HG02840 (cell line): ENCODE results near the gene MIPEP.
"Not testable (repeated sequence)": the region's sequence is repeated elsewhere in the genome, so short reads cannot be mapped to it uniquely, and the experiment has no call there.

Source experiments
- ATAC-seq: cut with Tn5 transposase; IDR thresholded peaks from one replicate; pipeline ENCODE4 v1.9.1; 2021; ENCODE audit warnings: mild to moderate bottlenecking, moderate library complexity, moderate number of reproducible peaks; ENCODE audit not compliant: unreplicated experiment, low FRiP score

Gene MIPEP

GRCh38 chr13:23778879-23779278, 110.3 kb downstream of the MIPEP start:
- ATAC-seq, result no peak

DNA sequence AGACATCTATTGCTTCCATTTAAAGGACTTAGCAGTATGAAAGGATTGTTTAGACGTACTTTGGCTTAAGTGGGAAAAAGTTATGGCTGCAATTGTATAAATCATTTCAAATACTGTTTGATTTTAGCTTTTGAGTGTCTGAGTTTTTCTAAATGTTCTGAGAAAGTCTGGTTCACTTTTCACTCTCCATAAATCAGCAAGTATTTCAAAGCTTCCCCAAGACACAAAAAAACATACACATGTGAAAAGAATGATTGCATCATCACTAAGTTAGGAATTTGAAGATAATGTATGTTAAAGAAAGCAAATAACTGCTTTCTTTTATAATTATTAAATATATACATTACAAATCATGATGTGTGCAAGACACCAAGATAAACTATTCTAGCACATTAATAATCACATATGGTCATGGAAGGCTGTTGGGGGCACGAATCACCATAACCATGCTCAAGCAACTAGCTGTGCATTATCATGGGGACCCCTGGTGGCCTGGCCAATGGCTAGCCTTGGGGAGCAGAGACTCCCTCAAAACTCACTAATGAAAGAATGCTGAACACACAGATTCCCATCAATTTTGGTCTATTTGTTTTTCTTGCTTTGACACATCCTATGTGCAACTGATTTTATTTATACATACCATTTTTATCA, 111.1 kb downstream of the MIPEP start:
- ATAC-seq, result no peak

DNA sequence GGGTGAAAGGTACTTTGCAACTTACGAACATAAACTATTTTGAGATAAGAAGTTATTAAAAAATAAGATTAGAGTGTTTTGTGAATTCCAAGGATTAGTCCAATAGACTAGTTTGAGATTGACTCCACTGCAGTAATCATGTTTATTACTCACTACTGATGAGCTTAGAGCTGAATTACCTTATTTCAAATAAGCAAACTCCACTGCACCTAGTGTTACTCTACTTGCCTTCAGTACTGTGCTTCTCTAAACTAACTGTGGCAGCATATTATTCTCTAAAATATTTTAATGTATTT, 111.7 kb downstream of the MIPEP start:
- ATAC-seq, result no peak

DNA sequence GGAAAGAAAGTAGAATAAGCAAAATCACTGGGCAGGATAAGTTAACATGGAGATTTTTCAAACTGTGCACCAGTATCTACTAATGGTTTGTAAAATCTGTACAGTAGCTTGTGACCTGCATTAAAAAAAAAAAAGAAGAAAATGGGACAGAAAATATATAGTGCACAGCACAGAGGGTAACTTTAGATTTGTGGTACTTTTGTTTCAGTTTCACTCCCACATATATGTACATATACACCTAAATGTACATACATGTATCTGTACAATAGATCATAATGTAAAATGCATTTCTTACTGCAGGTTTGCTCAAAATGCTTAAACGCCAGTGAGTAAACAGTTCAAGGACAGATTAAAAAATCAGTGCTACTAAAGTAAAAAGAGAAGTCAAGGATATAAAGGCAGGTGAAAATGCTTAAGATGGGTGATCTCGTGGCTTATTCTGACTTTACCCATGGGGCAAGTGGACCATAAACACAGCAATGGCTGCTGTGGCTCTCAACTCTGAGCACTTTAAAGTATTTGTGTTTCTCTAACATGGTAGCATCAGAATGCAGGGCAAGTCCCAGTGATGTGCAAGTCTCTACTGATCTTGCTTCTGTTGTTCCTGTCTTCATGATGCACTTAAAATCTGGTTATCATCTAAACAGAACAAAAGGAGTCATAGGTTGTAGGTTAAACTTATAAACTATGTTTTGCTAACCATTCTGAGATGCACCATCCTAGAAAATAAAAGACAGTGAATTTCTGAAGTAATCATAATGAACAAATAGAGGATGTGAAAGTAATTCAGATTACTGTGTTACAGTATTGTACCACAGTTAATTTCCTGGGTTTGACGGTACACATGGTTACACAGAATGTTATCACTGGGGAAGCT, 112.3 kb downstream of the MIPEP start:
- ATAC-seq, result peak; percentile 89

DNA sequence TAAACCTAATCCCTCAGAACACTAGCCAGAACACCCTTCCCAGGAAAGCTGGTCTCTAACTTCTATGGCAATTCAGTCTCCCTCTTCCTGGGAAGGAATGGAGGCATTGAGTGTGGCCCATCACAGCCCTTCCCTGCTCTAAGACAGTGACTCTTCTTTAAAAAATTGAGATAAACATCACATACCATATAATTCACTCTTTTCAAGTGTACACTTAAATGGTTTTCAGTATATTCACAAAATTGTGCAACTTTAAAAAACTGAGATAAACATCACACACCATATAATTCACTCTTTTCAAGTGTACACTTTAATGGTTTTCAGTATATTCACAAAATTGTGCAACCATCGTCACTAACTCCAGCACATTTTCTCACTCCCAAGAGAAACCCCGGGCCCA, 116.5 kb downstream of the MIPEP start:
- no peak for ATAC-seq

DNA sequence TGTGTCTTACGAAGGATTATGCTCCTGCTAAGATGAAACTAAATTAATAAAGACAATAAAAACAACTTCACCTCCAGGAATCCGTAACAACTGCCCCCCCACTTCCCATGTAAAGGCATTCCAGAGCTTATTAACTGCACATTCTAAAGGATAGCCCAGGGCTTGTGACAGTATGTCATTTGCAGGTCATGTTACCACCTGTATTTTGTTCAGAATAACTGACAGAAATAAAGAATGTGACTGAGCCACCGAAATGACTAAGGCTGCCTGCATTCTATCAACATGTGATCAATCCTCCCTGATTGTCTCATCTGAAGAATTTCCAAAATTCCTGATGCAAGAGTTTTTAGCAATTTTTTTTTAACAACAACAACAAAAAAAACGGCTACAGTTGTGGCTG, 117.2 kb downstream of the MIPEP start:
- no peak for ATAC-seq

GRCh38 chr13:23771552-23771951, 117.6 kb downstream of the MIPEP start:
- ATAC-seq, result peak; percentile 84

GRCh38 chr13:23770973-23771372, 118.2 kb downstream of the MIPEP start:
- ATAC-seq, result no peak

DNA sequence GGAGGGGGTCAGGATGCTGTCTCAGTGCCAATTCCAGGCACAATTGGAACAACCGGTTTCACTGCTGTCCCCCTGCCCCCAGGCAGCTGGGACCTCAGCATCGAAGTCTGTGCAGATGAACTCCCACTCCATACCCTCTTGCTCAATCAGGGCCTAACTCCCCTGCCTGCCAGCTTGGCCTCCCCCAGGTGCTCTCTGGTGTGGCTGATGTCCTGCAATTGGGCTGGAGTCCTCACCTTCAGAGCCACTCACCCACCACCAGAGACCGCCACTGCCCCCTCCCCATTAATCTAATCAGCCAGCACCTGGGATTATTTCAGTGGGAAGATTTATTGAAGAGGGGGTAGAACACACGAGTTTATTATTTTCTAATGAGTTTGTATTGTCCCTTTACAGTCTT, 118.8 kb downstream of the MIPEP start:
- no peak for ATAC-seq

GRCh38 chr13:23769401-23769800, 119.8 kb downstream of the MIPEP start:
- no peak for ATAC-seq

GRCh38 chr13:23767838-23768237, 121.4 kb downstream of the MIPEP start:
- ATAC-seq, result no peak

DNA sequence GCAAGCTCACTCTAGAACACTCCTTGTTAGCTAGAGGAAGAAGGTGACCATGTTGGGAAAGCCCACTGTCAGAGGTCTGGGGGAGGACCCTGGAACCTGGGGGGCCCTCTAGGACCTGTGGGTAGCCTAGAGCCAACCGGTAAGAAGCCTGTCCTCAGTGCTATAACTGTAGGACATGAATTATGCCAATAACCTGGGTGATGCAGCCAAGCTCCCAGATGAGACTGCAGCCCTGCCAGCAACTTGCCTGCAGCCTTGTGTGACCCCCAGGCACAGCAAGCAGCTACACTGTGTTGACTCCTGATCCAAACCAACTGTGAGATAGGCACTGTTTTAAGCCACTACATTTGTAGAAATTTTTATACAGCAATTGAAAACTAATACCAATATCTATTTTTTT, 122.3 kb downstream of the MIPEP start:
- ATAC-seq, result no peak

GRCh38 chr13:23766283-23766682, 122.9 kb downstream of the MIPEP start:
- no peak for ATAC-seq

DNA sequence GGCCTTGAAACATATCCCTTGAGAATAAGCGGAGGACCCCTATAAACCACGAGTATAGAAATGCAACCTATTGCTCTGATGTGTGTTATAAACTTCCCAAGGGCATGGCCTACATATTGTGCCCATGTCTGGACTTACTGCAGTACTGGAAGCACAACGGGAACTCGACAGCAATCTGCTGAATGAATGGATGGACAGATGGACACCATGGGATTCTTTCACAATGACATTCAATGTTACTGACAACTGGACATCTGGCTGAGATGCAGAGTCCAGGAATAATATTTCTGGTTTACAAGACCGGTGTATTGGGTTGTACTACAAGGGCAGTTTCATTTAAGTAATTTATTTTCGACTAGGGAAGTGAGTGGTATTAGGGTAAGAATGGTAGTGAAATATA, 123.7 kb downstream of the MIPEP start:
- no peak for ATAC-seq

- no peak for ATAC-seq
Measured at GRCh38 chr13:23763318-23763717, 125.9 kb downstream of the MIPEP start.

- not testable (repeated sequence) for ATAC-seq
Measured at GRCh38 chr13:23761760-23762159, 127.4 kb downstream of the MIPEP start.

DNA sequence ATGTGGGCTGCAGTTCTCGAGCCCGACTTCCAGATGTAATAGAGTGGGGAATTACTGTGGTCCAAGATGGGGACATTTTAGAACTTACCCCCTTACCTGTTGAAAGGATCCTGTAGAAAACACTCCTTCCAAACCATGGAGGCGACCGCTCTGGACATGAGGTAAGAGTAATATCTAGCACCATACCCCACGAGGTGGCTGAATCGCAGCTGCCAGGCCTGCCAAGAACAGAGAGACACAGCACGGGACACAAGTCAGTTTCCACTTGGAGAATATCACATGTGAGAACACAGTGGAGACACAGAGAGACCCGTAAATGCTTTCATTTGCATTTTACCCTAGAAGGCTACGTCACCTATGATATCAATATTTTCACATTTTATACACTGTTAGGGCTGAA, 129.2 kb downstream of the MIPEP start:
- ATAC-seq, result no peak

DNA sequence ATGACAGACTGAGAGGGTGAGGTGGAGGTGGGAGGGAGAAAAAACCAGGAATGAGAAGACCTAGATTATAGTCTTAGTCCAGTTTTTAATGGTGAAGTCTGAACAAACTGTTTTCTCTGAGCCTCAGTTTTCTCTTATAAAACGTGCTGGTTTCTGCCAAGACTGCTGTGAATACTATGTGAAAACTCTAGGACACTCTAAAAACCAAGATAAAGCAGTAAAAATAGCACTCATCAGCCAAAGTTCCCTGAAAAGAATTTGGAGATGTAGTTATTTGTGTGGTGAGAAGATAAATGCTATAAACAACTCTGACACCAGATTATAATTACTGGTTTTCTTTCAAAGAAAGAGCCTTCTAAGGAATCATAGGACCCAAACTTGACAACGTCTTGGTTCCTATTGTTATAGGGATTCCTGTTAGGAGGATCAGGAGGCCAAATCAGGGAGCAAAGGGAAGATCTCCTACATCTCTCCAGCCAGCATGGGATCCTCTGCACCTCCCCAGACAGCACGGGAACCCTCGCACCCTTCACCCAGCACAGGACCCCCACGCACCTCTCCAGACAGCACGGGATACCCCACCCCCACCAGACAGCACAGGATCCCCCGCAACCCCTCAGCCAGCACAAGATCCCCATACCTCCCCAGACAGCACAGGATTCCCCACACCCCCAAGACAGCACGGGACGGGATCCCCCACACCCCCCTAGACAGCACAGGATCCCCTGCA, 130.2 kb downstream of the MIPEP start:
- no peak for ATAC-seq

DNA sequence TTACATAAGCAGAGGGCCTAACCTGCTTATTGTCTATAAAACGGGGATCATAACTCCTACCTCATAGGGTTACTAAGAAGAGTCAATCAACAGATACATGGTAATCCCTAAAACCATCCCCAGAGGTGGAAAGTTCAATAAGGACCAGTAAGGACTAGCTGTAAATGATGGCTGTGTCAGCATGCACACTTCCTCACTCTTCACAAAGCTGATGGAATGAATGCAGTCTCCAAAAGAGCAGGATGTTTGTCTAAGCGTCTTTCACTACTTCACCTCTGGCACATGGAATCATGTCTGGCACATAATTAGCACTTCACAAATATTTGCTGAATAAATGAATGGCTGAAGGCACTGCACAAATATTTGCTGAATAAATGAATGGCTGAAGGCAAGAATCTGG, 134.2 kb downstream of the MIPEP start:
- ATAC-seq, result no peak

GRCh38 chr13:23754506-23754905, 134.7 kb downstream of the MIPEP start:
- ATAC-seq, result no peak

DNA sequence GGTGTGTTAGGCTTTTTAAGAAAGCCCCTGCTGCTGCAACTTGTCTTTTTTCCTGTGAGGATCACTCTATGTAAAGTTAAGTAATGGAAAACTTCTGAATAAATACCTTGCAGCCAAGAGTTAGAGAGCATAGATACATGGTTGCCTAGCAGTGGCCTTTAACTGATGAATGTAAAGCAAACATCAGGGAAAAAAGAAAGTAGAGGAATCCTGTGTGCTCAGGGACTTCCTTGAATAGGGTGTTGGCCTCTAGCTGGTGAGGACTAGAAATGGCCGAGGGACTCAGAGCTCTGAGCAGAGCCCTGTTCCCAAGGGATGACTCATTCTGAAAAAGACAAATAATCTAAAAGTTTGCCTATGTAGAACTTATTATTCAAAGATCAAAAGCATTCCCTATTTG, 135.7 kb downstream of the MIPEP start:
- ATAC-seq, result no peak
